H9 (cell line): ENCODE results near the gene MPZL3. TPM values are rescaled to one million over a fixed set of nuclear protein-coding genes. Genes with fewer than 3 reads are reported as not detected.
A peak's percentile ranks its signal among the peaks of the same experiment; 100 is the strongest.

Experiments used
- DNase-seq: peaks from one replicate; pipeline ENCODE4 v3.0.0-alpha.2; 2017
- H2AFZ ChIP-seq: one replicate; pipeline ENCODE4 v1.6.1; 2013; ENCODE audit warnings: mild to moderate bottlenecking, low read length, control low read depth, moderate library complexity
- H2AK5ac ChIP-seq: 2 replicates; pipeline ENCODE4 v1.6.1; 2013; ENCODE audit warnings: low read length, control low read depth, mixed read lengths; ENCODE audit not compliant: insufficient read length
- H2BK120ac ChIP-seq: one replicate; pipeline ENCODE4 v1.6.1; 2013; ENCODE audit warnings: low read depth, mild to moderate bottlenecking, low read length, control low read depth, inconsistent platforms; ENCODE audit not compliant: poor library complexity, severe bottlenecking
- H2BK12ac ChIP-seq: 2 replicates; pipeline ENCODE4 v1.6.1; 2013; ENCODE audit warnings: low read length, control low read depth, mixed read lengths, low read depth; ENCODE audit not compliant: insufficient read length
- H2BK15ac ChIP-seq: 2 replicates; pipeline ENCODE4 v1.6.1; 2013; ENCODE audit warnings: low read depth, low read length, control low read depth
- H2BK20ac ChIP-seq: one replicate; pipeline ENCODE4 v1.6.1; 2013; ENCODE audit warnings: low read depth, mild to moderate bottlenecking, low read length, control low read depth, inconsistent platforms; ENCODE audit not compliant: poor library complexity, severe bottlenecking
- H2BK5ac ChIP-seq: 2 replicates; pipeline ENCODE4 v1.6.1; 2013; ENCODE audit warnings: low read length, control low read depth, mixed read lengths; ENCODE audit not compliant: insufficient read length
- H3K14ac ChIP-seq: 2 replicates; pipeline ENCODE4 v1.6.1; 2013; ENCODE audit warnings: low read length, control low read depth; ENCODE audit not compliant: insufficient read depth
- H3K18ac ChIP-seq: 2 replicates; pipeline ENCODE4 v1.6.1; 2013; ENCODE audit warnings: low read depth, mild to moderate bottlenecking, mixed read lengths, low read length, control low read depth; ENCODE audit not compliant: insufficient read length
- H3K23ac ChIP-seq: 2 replicates; pipeline ENCODE4 v1.6.1; 2013; ENCODE audit warnings: low read length, control low read depth, mixed read lengths, low read depth; ENCODE audit not compliant: insufficient read length
- H3K23me2 ChIP-seq: 2 replicates; pipeline ENCODE4 v1.6.1; 2013; ENCODE audit warnings: low read depth, mild to moderate bottlenecking, mixed read lengths, low read length, control low read depth; ENCODE audit not compliant: insufficient read length, poor library complexity, severe bottlenecking
- H3K27ac ChIP-seq: 2 replicates; pipeline ENCODE4 v1.5.1; 2013; ENCODE audit warnings: low read length, control low read depth, mixed read lengths, low read depth; ENCODE audit not compliant: insufficient read length
- H3K27me3 ChIP-seq: 2 replicates; pipeline ENCODE4 v1.6.1; 2013; ENCODE audit warnings: low read length, control low read depth, inconsistent platforms; ENCODE audit not compliant: insufficient read depth
- H3K4ac ChIP-seq: 2 replicates; pipeline ENCODE4 v1.6.1; 2013; ENCODE audit warnings: low read depth, mild to moderate bottlenecking, control low read depth, inconsistent platforms, low read length, moderate library complexity
- H3K4me1 ChIP-seq: 2 replicates; pipeline ENCODE4 v1.6.1; 2013; ENCODE audit warnings: low read length, control low read depth, inconsistent platforms; ENCODE audit not compliant: insufficient read depth
- H3K4me2 ChIP-seq: 2 replicates; pipeline ENCODE4 v1.6.1; 2013; ENCODE audit warnings: low read length, control low read depth, mixed read lengths; ENCODE audit not compliant: insufficient read length, insufficient read depth
- H3K56ac ChIP-seq: 2 replicates; pipeline ENCODE4 v1.6.1; 2013; ENCODE audit warnings: low read depth, mild to moderate bottlenecking, mixed read lengths, low read length, control low read depth; ENCODE audit not compliant: insufficient read length
- H3K79me1 ChIP-seq: 2 replicates; pipeline ENCODE4 v1.6.1; 2013; ENCODE audit warnings: low read depth, mild to moderate bottlenecking, moderate library complexity, low read length, control low read depth, inconsistent platforms; ENCODE audit not compliant: insufficient read depth, poor library complexity, severe bottlenecking
- H3K79me2 ChIP-seq: 2 replicates; pipeline ENCODE4 v1.6.1; 2013; ENCODE audit warnings: low read length, control low read depth, inconsistent platforms; ENCODE audit not compliant: insufficient read depth
- H3K9ac ChIP-seq: 2 replicates; pipeline ENCODE4 v1.6.1; 2013; ENCODE audit warnings: low read length, control low read depth, mixed read lengths; ENCODE audit not compliant: insufficient read length; ENCODE audit errors: extremely low read depth
- H3K9me3 ChIP-seq: one replicate; pipeline ENCODE4 v1.6.1; 2013; ENCODE audit warnings: low read depth, low read length, inconsistent platforms; ENCODE audit not compliant: control insufficient read depth
- H3T11ph ChIP-seq: one replicate; pipeline ENCODE4 v1.6.1; 2013; ENCODE audit warnings: mild to moderate bottlenecking, low read length, control low read depth, inconsistent platforms
- H4K20me1 ChIP-seq: one replicate; pipeline ENCODE4 v1.6.1; 2013; ENCODE audit not compliant: control insufficient read depth, insufficient read length, insufficient read depth
- H4K5ac ChIP-seq: 2 replicates; pipeline ENCODE4 v1.6.1; 2013; ENCODE audit warnings: low read depth, mild to moderate bottlenecking, mixed read lengths, low read length, control low read depth; ENCODE audit not compliant: insufficient read length
- H4K8ac ChIP-seq: replicated peaks from 2 replicates; pipeline ENCODE4 v1.6.1; 2013; ENCODE audit warnings: low read length, control low read depth, mixed read lengths, low read depth; ENCODE audit not compliant: insufficient read length
- H4K91ac ChIP-seq: 2 replicates; pipeline ENCODE4 v1.6.1; 2013; ENCODE audit warnings: low read depth, mild to moderate bottlenecking, moderate library complexity, mixed read lengths, low read length, control low read depth; ENCODE audit not compliant: insufficient read length
- H3K27ac Mint-ChIP-seq, 3 experiments: 2 replicates in 2 of 3; 3 replicates in 1 of 3; pipeline ENCODE4 v1.8.0; 2020 to 2021; ENCODE audit warnings: mixed read lengths in 3 of 3, mild to moderate bottlenecking in 1 of 3, moderate library complexity in 1 of 3
- H3K27me3 Mint-ChIP-seq: 2 replicates; pipeline ENCODE4 v1.8.0; 2021; ENCODE audit warnings: low read depth, mild to moderate bottlenecking, moderate library complexity, mixed read lengths
- H3K36me3 Mint-ChIP-seq, 3 experiments: 2 replicates in 2 of 3; 3 replicates in 1 of 3; pipeline ENCODE4 v1.8.0; 2020 to 2021; ENCODE audit warnings: low read depth in 3 of 3, mixed read lengths in 3 of 3; ENCODE audit not compliant: insufficient read depth in 1 of 3
- H3K4me1 Mint-ChIP-seq, 2 experiments: 2 replicates each; pipeline ENCODE4 v1.8.0; 2020; ENCODE audit warnings: mixed read lengths in 2 of 2
- H3K4me3 Mint-ChIP-seq, 2 experiments: 2 replicates in 1 of 2; 3 replicates in 1 of 2; pipeline ENCODE4 v1.8.0; 2020 to 2021; ENCODE audit warnings: mild to moderate bottlenecking in 2 of 2, mixed read lengths in 2 of 2, moderate library complexity in 1 of 2
- H3K9me3 Mint-ChIP-seq, 2 experiments: 2 replicates in 1 of 2; 3 replicates in 1 of 2; pipeline ENCODE4 v1.8.0; 2020; ENCODE audit warnings: mild to moderate bottlenecking in 2 of 2, mixed read lengths in 2 of 2, moderate library complexity in 1 of 2
- WGBS: extraction: QIAGEN DNeasy Blood & Tissue Kit; methylation state at CpG from one replicate; pipeline ENCODE4 v1.1.7; 2013; ENCODE audit warnings: missing lambda C conversion rate, low lambda C conversion rate, mixed read lengths; ENCODE audit not compliant: insufficient read length; ENCODE audit errors: extremely low coverage; 5-methylcytosine and 5-hydroxymethylcytosine counted together
- total RNA-seq: library from RNA; stranded (reverse); gene quantifications from 2 replicates; pipeline ENCODE4 v1.2.1, GENCODE V29; 2021
- TF ChIP-seq, protein P1 (sequence below): fragments of 200-600 bp; sonication (generic); conservative IDR thresholded peaks from 3 replicates; pipeline ENCODE4 v1.8.0; 2021; ENCODE audit warnings: antibody characterized with exemption, mild to moderate bottlenecking

The MPZL3 gene
- total RNA-seq, 1 experiment from 2014 or later: 2.6 TPM

DNA sequence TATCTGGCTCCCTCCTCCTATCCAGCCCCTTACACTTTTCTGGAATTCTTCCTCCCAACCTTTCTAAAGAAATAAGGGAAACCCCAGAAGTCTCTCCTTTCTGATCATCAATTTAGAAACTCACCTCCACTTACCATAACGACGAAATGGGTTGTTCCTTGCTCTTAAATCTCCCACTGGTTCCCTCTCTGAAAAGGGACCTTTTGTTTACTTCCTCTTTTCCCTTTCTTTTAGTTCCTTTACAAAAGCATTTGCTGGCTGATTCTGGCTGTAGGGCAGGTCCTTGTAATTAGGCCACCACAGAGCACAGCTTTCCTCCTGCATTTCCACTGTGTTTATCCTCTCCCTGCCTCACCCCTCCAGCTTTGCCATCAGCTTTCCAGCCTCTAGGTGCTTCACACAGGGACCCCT, 39.4 kb downstream of the MPZL3 start:
- Histone ChIP-seq H2AK5ac (no peak overlapping the region), H4K8ac (no peak overlapping the region), H3T11ph (no peak overlapping the region), H4K20me1 (no peaks in the 10 kb centered on the region), H3K9ac (no peak overlapping the region), H3K79me2 (no peaks in the 10 kb centered on the region), H4K5ac (no peak overlapping the region), H3K4ac (no peak overlapping the region), H3K4me2 (no peak overlapping the region), H2BK5ac (no peak overlapping the region), H2BK12ac (no peak overlapping the region), H2BK20ac (no peak overlapping the region), H2BK15ac (0 out of 2 replicates have a peak overlapping the region, but pooled peaks have one; percentile 86), H4K91ac (no peak overlapping the region), H3K14ac (no peak overlapping the region), H3K4me1 (peaks cover 27% of the 10 kb centered on the region), H3K27me3 (no peaks in the 10 kb centered on the region), H3K56ac (no peak overlapping the region), H2AFZ (no peak overlapping the region), H3K27ac (no peak overlapping the region), H2BK120ac (no peak overlapping the region), H3K23ac (no peak overlapping the region), H3K79me1 (no peaks in the 10 kb centered on the region), H3K18ac (no peak overlapping the region), H3K23me2 (no peaks in the 10 kb centered on the region), H3K9me3 (no peaks in the 10 kb centered on the region)
- Mint-ChIP-seq H3K4me1 (peaks cover 51 to 53% of the 10 kb centered on the region in 2 experiments), H3K9me3 (peaks cover 0 to 6% of the 10 kb centered on the region in 2 experiments; a peak in 3 of 5 replicates), H3K4me3 (peak overlapping the region in 1 of 2 experiments; percentile 19; a peak in 2 of 5 replicates), H3K27ac (peak overlapping the region; percentile 2 to 59 (median 59); a peak in 4 of 7 replicates), H3K27me3 (peaks cover 3% of the 10 kb centered on the region; the same call in 1 of the 2 replicates), H3K36me3 (peaks cover 0 to 14% (median 0%) of the 10 kb centered on the region in 3 experiments; a peak in 3 of 7 replicates)
- no peak for DNase-seq
- WGBS: no CpG with 5 or more reads among the region's 2 CpGs
- TF ChIP-seq, protein P1, sequence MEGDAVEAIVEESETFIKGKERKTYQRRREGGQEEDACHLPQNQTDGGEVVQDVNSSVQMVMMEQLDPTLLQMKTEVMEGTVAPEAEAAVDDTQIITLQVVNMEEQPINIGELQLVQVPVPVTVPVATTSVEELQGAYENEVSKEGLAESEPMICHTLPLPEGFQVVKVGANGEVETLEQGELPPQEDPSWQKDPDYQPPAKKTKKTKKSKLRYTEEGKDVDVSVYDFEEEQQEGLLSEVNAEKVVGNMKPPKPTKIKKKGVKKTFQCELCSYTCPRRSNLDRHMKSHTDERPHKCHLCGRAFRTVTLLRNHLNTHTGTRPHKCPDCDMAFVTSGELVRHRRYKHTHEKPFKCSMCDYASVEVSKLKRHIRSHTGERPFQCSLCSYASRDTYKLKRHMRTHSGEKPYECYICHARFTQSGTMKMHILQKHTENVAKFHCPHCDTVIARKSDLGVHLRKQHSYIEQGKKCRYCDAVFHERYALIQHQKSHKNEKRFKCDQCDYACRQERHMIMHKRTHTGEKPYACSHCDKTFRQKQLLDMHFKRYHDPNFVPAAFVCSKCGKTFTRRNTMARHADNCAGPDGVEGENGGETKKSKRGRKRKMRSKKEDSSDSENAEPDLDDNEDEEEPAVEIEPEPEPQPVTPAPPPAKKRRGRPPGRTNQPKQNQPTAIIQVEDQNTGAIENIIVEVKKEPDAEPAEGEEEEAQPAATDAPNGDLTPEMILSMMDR: no peak
